ENCODE results near the gene NPC1L1.
"Not testable (repeated sequence)": the region's sequence is repeated elsewhere in the genome, so short reads cannot be mapped to it uniquely, and the experiment has no call there.

NPC1L1 gene

GRCh38 chr7:44511236-44511635, 29.9 kb downstream of the NPC1L1 start:
- Histone ChIP-seq H3K27me3 (ENCODE audit: low read length) (no peaks in the 10 kb centered on the region), H2AFZ (ENCODE audit: low read depth, low read length, severe bottlenecking) (no peak overlapping the region), H4K20me1 (ENCODE audit: low read depth, low read length) (no peaks in the 10 kb centered on the region), H3F3A (ENCODE audit: insufficient read depth) (no peaks in the 10 kb centered on the region), H3K36me3 (ENCODE audit: low read length) (no peaks in the 10 kb centered on the region), H3K4me3 (ENCODE audit: insufficient read depth, low read length, poor library complexity, severe bottlenecking) (no peak overlapping the region), H3K27ac (ENCODE audit: low read depth, low read length) (no peak overlapping the region), H3K9me3 (ENCODE audit: insufficient read depth, low read length) (no peaks in the 10 kb centered on the region), H3K9me2 (replicated peaks; ENCODE audit: insufficient read depth, low read length) (no peaks in the 10 kb centered on the region), H3K4me2 (ENCODE audit: low read depth, low read length, poor library complexity, severe bottlenecking) (no peak overlapping the region), H3K79me2 (ENCODE audit: insufficient read depth, low read length) (no peaks in the 10 kb centered on the region), H3K9ac (ENCODE audit: low read length) (no peak overlapping the region)
- TF ChIP-seq EZH2phosphoT487 (conservative IDR thresholded peaks at IDR 0.05; ENCODE audit: low read length), result no peak
- no peak for TF ChIP-seq CTCF (IDR thresholded peaks at IDR 0.05; ENCODE audit: insufficient read depth, low read length, poor library complexity, severe bottlenecking)

GRCh38 chr7:44508328-44509030, 32.7 kb downstream of the NPC1L1 start:
- H3K9me3 ChIP-seq (ENCODE audit: insufficient read depth, low read length), result no peaks in the 10 kb centered on the region
- H3K9ac ChIP-seq (ENCODE audit: low read length), result no peak overlapping the region
- no peaks in the 10 kb centered on the region for H4K20me1 ChIP-seq (ENCODE audit: low read depth, low read length)
- H3K36me3 ChIP-seq (ENCODE audit: low read length), result no peaks in the 10 kb centered on the region
- no peak overlapping the region for H3K27ac ChIP-seq (ENCODE audit: low read depth, low read length)
- H3F3A ChIP-seq (ENCODE audit: insufficient read depth), result no peaks in the 10 kb centered on the region
- H3K79me2 ChIP-seq (ENCODE audit: insufficient read depth, low read length), result no peaks in the 10 kb centered on the region
- H3K4me3 ChIP-seq (ENCODE audit: insufficient read depth, low read length, poor library complexity, severe bottlenecking), result no peak overlapping the region
- H3K9me2 ChIP-seq (replicated peaks; ENCODE audit: insufficient read depth, low read length), result no peaks in the 10 kb centered on the region
- H3K27me3 ChIP-seq (ENCODE audit: low read length), result no peaks in the 10 kb centered on the region
- H2AFZ ChIP-seq (ENCODE audit: low read depth, low read length, severe bottlenecking), result no peak overlapping the region
- no peak for TF ChIP-seq EZH2phosphoT487 (conservative IDR thresholded peaks at IDR 0.05; ENCODE audit: low read length)
- no peak for TF ChIP-seq CTCF (IDR thresholded peaks at IDR 0.05; ENCODE audit: insufficient read depth, low read length, poor library complexity, severe bottlenecking)
- H3K4me2 ChIP-seq (ENCODE audit: low read depth, low read length, poor library complexity, severe bottlenecking), result no peak overlapping the region

GRCh38 chr7:44506592-44507288, 34.4 kb downstream of the NPC1L1 start:
- H3K27me3 ChIP-seq (ENCODE audit: low read length); H3K9me2 ChIP-seq (replicated peaks; ENCODE audit: insufficient read depth, low read length); H4K20me1 ChIP-seq (ENCODE audit: low read depth, low read length); H3K79me2 ChIP-seq (ENCODE audit: insufficient read depth, low read length); H3K4me2 ChIP-seq (ENCODE audit: low read depth, low read length, poor library complexity, severe bottlenecking); H3K27ac ChIP-seq (ENCODE audit: low read depth, low read length); H3K9ac ChIP-seq (ENCODE audit: low read length); H3K36me3 ChIP-seq (ENCODE audit: low read length); H3K9me3 ChIP-seq (ENCODE audit: insufficient read depth, low read length); H2AFZ ChIP-seq (ENCODE audit: low read depth, low read length, severe bottlenecking); H3K4me3 ChIP-seq (ENCODE audit: insufficient read depth, low read length, poor library complexity, severe bottlenecking); H3F3A ChIP-seq (ENCODE audit: insufficient read depth): not testable (repeated sequence)

GRCh38 chr7:44505595-44505994, 35.5 kb downstream of the NPC1L1 start:
- H3K27ac ChIP-seq (ENCODE audit: low read depth, low read length), result no peak overlapping the region
- no peak overlapping the region for H2AFZ ChIP-seq (ENCODE audit: low read depth, low read length, severe bottlenecking)
- H3K9me3 ChIP-seq (ENCODE audit: insufficient read depth, low read length), result no peaks in the 10 kb centered on the region
- H3K9ac ChIP-seq (ENCODE audit: low read length), result no peak overlapping the region
- no peaks in the 10 kb centered on the region for H3K27me3 ChIP-seq (ENCODE audit: low read length)
- no peaks in the 10 kb centered on the region for H3K36me3 ChIP-seq (ENCODE audit: low read length)
- TF ChIP-seq CTCF (IDR thresholded peaks at IDR 0.05; ENCODE audit: insufficient read depth, low read length, poor library complexity, severe bottlenecking), result no peak
- TF ChIP-seq EZH2phosphoT487 (conservative IDR thresholded peaks at IDR 0.05; ENCODE audit: low read length), result no peak
- no peaks in the 10 kb centered on the region for H3K9me2 ChIP-seq (replicated peaks; ENCODE audit: insufficient read depth, low read length)
- no peaks in the 10 kb centered on the region for H4K20me1 ChIP-seq (ENCODE audit: low read depth, low read length)
- no peak overlapping the region for H3K4me3 ChIP-seq (ENCODE audit: insufficient read depth, low read length, poor library complexity, severe bottlenecking)
- H3K4me2 ChIP-seq (ENCODE audit: low read depth, low read length, poor library complexity, severe bottlenecking), result no peak overlapping the region
- no peaks in the 10 kb centered on the region for H3K79me2 ChIP-seq (ENCODE audit: insufficient read depth, low read length)
- no peaks in the 10 kb centered on the region for H3F3A ChIP-seq (ENCODE audit: insufficient read depth)

All from SU-DHL-6 (cell line).